Left ventricle myocardium inferior (tissue), 1 donor: ENCODE data around the gene EEFSEC. TPM values are rescaled to one million over a fixed set of nuclear protein-coding genes. Genes with fewer than 3 reads are reported as not detected.
A peak's percentile ranks its signal among the peaks of the same experiment; 100 is the strongest.

Experiments
- DNase-seq: peaks from one replicate; pipeline ENCODE4 v3.0.0-alpha.2; 2020
- H3K27ac ChIP-seq: fragments of 200-600 bp; replicated peaks from 2 replicates; pipeline ENCODE4 v1.8.0; 2021
- H3K27me3 ChIP-seq: fragments of 200-600 bp; 2 replicates; pipeline ENCODE4 v1.8.0; 2021; ENCODE audit warnings: low read depth
- H3K36me3 ChIP-seq: fragments of 200-600 bp; 2 replicates; pipeline ENCODE4 v1.8.0; 2021
- H3K4me1 ChIP-seq: fragments of 200-600 bp; 2 replicates; pipeline ENCODE4 v1.8.0; 2021
- H3K4me3 ChIP-seq: fragments of 200-600 bp; 2 replicates; pipeline ENCODE4 v1.8.0; 2021; ENCODE audit warnings: mild to moderate bottlenecking, moderate library complexity
- H3K9me3 ChIP-seq: fragments of 200-600 bp; replicated peaks from 2 replicates; pipeline ENCODE4 v1.8.0; 2021
- intact Hi-C: fragments of 100-400 bp; cut with micrococcal nuclease; formaldehyde crosslinking; loops from one replicate; pipeline ENCODE4 v1.11.0; 2022
- total RNA-seq: library from RNA; stranded (reverse); fragmentation: NEBNext Ultra II Directional; extraction: Animal tissue kit (Norgen Biotek cat#: 25700); gene quantifications from one replicate; pipeline ENCODE4 v1.2.1, GENCODE V29; 2021
- TF ChIP-seq, protein P1 (sequence below): fragments of 200-600 bp; IDR thresholded peaks from 2 replicates; pipeline ENCODE4 v1.8.0; 2021; ENCODE audit warnings: antibody characterized with exemption, mild to moderate bottlenecking, borderline replicate concordance
- donor health status: DM: no; HTN: yes; CAD: no; lungs with severe emphysema.

EEFSEC gene
- total RNA-seq, 1 donor from 2014 or later, result 23.7 TPM

DNA sequence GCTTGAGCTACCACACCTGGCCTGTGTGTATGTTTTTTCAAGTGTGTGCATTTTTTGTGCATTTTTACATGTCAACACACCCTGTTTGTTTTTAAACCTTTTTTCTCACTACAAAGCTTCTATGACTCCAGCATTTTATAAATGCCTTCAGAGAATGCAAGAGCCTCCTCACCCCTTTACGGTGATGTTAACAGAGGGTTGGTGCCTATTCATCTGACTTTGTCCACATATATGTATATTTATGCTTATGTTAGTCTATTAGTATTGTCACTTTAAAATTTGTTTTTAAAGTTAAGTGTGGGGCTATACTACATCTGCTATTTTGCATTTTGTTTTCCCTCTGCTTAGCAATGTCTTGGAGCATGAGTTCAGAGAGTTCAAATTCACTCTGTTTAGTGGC, 45.8 kb downstream of the EEFSEC start:
- Histone ChIP-seq H3K36me3 (no peaks in the 10 kb centered on the region), H3K9me3 (no peaks in the 10 kb centered on the region), H3K27me3 (no peaks in the 10 kb centered on the region), H3K4me3 (no peak overlapping the region), H3K27ac (no peak overlapping the region), H3K4me1 (peaks cover 39% of the 10 kb centered on the region)
- DNase-seq, result no peak
- intact Hi-C loops, result no loop called here
- TF ChIP-seq, protein P1, sequence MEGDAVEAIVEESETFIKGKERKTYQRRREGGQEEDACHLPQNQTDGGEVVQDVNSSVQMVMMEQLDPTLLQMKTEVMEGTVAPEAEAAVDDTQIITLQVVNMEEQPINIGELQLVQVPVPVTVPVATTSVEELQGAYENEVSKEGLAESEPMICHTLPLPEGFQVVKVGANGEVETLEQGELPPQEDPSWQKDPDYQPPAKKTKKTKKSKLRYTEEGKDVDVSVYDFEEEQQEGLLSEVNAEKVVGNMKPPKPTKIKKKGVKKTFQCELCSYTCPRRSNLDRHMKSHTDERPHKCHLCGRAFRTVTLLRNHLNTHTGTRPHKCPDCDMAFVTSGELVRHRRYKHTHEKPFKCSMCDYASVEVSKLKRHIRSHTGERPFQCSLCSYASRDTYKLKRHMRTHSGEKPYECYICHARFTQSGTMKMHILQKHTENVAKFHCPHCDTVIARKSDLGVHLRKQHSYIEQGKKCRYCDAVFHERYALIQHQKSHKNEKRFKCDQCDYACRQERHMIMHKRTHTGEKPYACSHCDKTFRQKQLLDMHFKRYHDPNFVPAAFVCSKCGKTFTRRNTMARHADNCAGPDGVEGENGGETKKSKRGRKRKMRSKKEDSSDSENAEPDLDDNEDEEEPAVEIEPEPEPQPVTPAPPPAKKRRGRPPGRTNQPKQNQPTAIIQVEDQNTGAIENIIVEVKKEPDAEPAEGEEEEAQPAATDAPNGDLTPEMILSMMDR, result no peak

- Histone ChIP-seq H3K27me3 (no peaks in the 10 kb centered on the region), H3K36me3 (no peaks in the 10 kb centered on the region), H3K4me3 (no peak overlapping the region), H3K27ac (no peak overlapping the region), H3K4me1 (peaks cover 31% of the 10 kb centered on the region), H3K9me3 (no peaks in the 10 kb centered on the region)
- TF ChIP-seq, protein P1, result no peak
- intact Hi-C loops, result no loop called here
- no peak for DNase-seq
Measured at GRCh38 chr3:128201158-128201755, 48.0 kb downstream of the EEFSEC start.

- TF ChIP-seq, protein P1, result no peak
- DNase-seq, result no peak
Measured at GRCh38 chr3:128203169-128203568, 49.9 kb downstream of the EEFSEC start.

GRCh38 chr3:128205558-128206145, 52.4 kb downstream of the EEFSEC start:
- no peak for DNase-seq
- TF ChIP-seq, protein P1, result no peak
- intact Hi-C loops, result no loop called here
- H3K27me3 ChIP-seq, result no peaks in the 10 kb centered on the region
- H3K4me1 ChIP-seq, result peaks cover 37% of the 10 kb centered on the region
- no peaks in the 10 kb centered on the region for H3K36me3 ChIP-seq
- H3K4me3 ChIP-seq, result no peak overlapping the region
- H3K27ac ChIP-seq, result no peak overlapping the region
- no peaks in the 10 kb centered on the region for H3K9me3 ChIP-seq

More at GRCh38 chr3:128203169-128203568, 49.9 kb downstream of the EEFSEC start:
- no peak overlapping the region for H3K4me3 ChIP-seq
- H3K27ac ChIP-seq, result no peak overlapping the region
- H3K9me3 ChIP-seq, result no peaks in the 10 kb centered on the region
- H3K4me1 ChIP-seq, result peaks cover 32% of the 10 kb centered on the region
- intact Hi-C loops, result no loop called here
- no peaks in the 10 kb centered on the region for H3K36me3 ChIP-seq
- no peaks in the 10 kb centered on the region for H3K27me3 ChIP-seq

- H3K27ac ChIP-seq, result peak overlapping the region; percentile 7
Measured at GRCh38 chr3:128207951-128208350, 54.7 kb downstream of the EEFSEC start.

More at GRCh38 chr3:128207951-128208350, 54.7 kb downstream of the EEFSEC start:
- H3K4me3 ChIP-seq, result no peak overlapping the region
- H3K4me1 ChIP-seq, result peaks cover 42% of the 10 kb centered on the region
- intact Hi-C loops, result no loop called here
- no peaks in the 10 kb centered on the region for H3K9me3 ChIP-seq
- H3K27me3 ChIP-seq, result no peaks in the 10 kb centered on the region
- no peak for DNase-seq
- H3K36me3 ChIP-seq, result no peaks in the 10 kb centered on the region
- TF ChIP-seq, protein P1, result no peak
